A549 (cell line): ENCODE results near the gene LRRC38.

Source experiments
- CEBPB ChIP-seq, 2 experiments: fragments of >200 bp in 1 of 2; sonication (Bioruptor Twin) in 1 of 2; formaldehyde crosslinking in 1 of 2; IDR thresholded peaks; 2 replicates each; pipeline ENCODE4 v1.6.1; 2012 to 2016
- CTCF ChIP-seq: fragments of >200 bp; sonication (Bioruptor Twin); formaldehyde crosslinking; IDR thresholded peaks from 3 replicates; pipeline ENCODE4 v1.5.1; 2016
- HMGXB4 ChIP-seq: fragments of 250-450 bp; sonication (Bioruptor Pico); IDR thresholded peaks from 2 replicates; pipeline ENCODE4 v1.5.0; 2021; ENCODE audit warnings: mild to moderate bottlenecking, moderate library complexity, borderline replicate concordance
- RCOR1 ChIP-seq: fragments of 150-350 bp; IDR thresholded peaks from 2 replicates; pipeline ENCODE4 v1.6.1; 2014; ENCODE audit warnings: antibody characterized with exemption, low read length, low read depth

DNA sequence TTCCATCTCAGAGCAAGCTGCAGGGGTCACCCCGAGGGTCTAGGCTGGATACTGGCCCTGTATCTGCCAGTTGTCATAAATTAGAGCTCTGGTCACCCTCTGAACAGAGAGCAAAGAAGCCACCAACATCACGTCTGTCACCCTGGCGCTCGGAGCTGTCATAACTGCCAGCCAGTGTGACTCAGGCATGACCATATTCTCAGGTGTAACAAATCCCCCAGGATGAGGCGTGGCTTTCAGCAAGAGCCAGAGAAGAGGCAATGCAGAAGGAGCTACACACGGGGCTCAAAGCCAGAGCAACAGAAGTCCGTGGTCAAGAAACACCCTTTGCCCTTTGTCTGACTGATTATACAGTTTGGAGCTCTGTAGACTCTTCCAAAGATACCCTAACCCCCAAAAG is 63.6 kb downstream of the LRRC38 start:
- no peak for TF ChIP-seq CTCF
- no peak for TF ChIP-seq RCOR1
- no peak for TF ChIP-seq HMGXB4
- TF ChIP-seq CEBPB (IDR thresholded peaks at IDR 0.05): no peak
